ENCODE results near the gene SCAF8.

The SCAF8 gene

GRCh38 chr6:154806804-154807203 is 73.6 kb downstream of the SCAF8 start:
- Histone ChIP-seq H3K4me1 (ENCODE audit: control insufficient read depth, insufficient read depth, low read length) (no peaks in the 10 kb centered on the region), H3K36me3 (ENCODE audit: control insufficient read depth in 2 of 2, insufficient read depth in 1 of 2, low read length in 2 of 2) (peaks cover 65 to 74% of the 10 kb centered on the region in 2 experiments), H3K9me3 (ENCODE audit: control insufficient read depth, insufficient read depth, low read depth, low read length) (no peaks in the 10 kb centered on the region), H3K4me3 (ENCODE audit: low read depth, low read length) (no peak overlapping the region), H3K27ac (ENCODE audit: extremely low read depth, low read depth, low read length) (no peak overlapping the region)
- ChIA-PET POLR2A (no interaction called here), CTCF (interaction anchor here (0.6 to 9.3 kb wide), 14 partner anchors 9 to 132 kb away, joined by 3 to 125 read pairs (median 4); no protein-coding TSS in a partner anchor)
- TF ChIP-seq KLF7 (tag by site-specific recombination; IDR thresholded peaks at IDR 0.05; ENCODE audit: borderline replicate concordance) (no peak), ZNF600 (tag by site-specific recombination; IDR thresholded peaks at IDR 0.05) (no peak), ZNF48 (tag by site-specific recombination; IDR thresholded peaks at IDR 0.05) (no peak), ZNF274 (IDR thresholded peaks at IDR 0.05; ENCODE audit: low read length) (no peak), ZNF274 (tag by site-specific recombination; IDR thresholded peaks at IDR 0.05; ENCODE audit: borderline replicate concordance) (no peak), ZNF23 (tag by site-specific recombination; IDR thresholded peaks at IDR 0.05; ENCODE audit: borderline replicate concordance) (no peak), ZNF510 (tag by site-specific recombination; IDR thresholded peaks at IDR 0.05; ENCODE audit: insufficient replicate concordance) (no peak), ZNF692 (tag by site-specific recombination; IDR thresholded peaks at IDR 0.05) (no peak), BCL6B (tag by site-specific recombination; IDR thresholded peaks at IDR 0.05) (no peak), KLF16 (tag by site-specific recombination; IDR thresholded peaks at IDR 0.05) (no peak), ATF2 (tag by site-specific recombination; IDR thresholded peaks at IDR 0.05; ENCODE audit: low read depth) (no peak), ZNF311 (tag by site-specific recombination; IDR thresholded peaks at IDR 0.05; ENCODE audit: borderline replicate concordance) (no peak), CTCF (tag by site-specific recombination; IDR thresholded peaks at IDR 0.05) (no peak), ZNF585B (tag by site-specific recombination; IDR thresholded peaks at IDR 0.05) (no peak), ZNF266 (tag by site-specific recombination; IDR thresholded peaks at IDR 0.05; ENCODE audit: low read depth) (no peak), INSM2 (tag by site-specific recombination; IDR thresholded peaks at IDR 0.05) (no peak), ZFP69B (tag by site-specific recombination; IDR thresholded peaks at IDR 0.05) (no peak), ZNF394 (tag by site-specific recombination; IDR thresholded peaks at IDR 0.05; ENCODE audit: borderline replicate concordance) (no peak), ZNF248 (tag by site-specific recombination; IDR thresholded peaks at IDR 0.05) (no peak), ZNF26 (tag by site-specific recombination; IDR thresholded peaks at IDR 0.05) (no peak), ZNF350 (tag by site-specific recombination; IDR thresholded peaks at IDR 0.05) (no peak)

All from HEK293 (cell line).